Thoracic aorta (tissue), 2 donors: ENCODE measurements around the gene LDLRAD4. TPM values are rescaled to one million over a fixed set of nuclear protein-coding genes. Genes with fewer than 3 reads are reported as not detected.
A peak's percentile ranks its signal among the peaks of the same experiment; 100 is the strongest.

Source experiments
- ATAC-seq: fragments of 150-250 bp; one replicate; pipeline ENCODE4 v1.8.0; 2017; ENCODE audit warnings: low read depth; ENCODE audit not compliant: insufficient number of reproducible peaks, low FRiP score
- DNase-seq: peaks from one replicate; pipeline ENCODE4 v3.0.0-alpha.2; 2020; ENCODE audit warnings: low spot score
- H3K27ac ChIP-seq, 2 donors: fragments of 200-600 bp; sonication (generic); 1 replicate in 1 of 2; 2 replicates in 1 of 2; pipeline ENCODE4 v1.5.1; 2016; ENCODE audit warnings: mild to moderate bottlenecking in 2 of 2, moderate library complexity in 2 of 2
- H3K27me3 ChIP-seq: fragments of 200-600 bp; sonication (generic); replicated peaks from 2 replicates; pipeline ENCODE4 v1.6.0; 2016; ENCODE audit warnings: mild to moderate bottlenecking; ENCODE audit not compliant: insufficient read depth
- H3K36me3 ChIP-seq: fragments of 200-600 bp; sonication (generic); one replicate; pipeline ENCODE4 v1.5.1; 2016
- H3K4me1 ChIP-seq, 2 donors: fragments of 200-600 bp; sonication (generic); 1 replicate in 1 of 2; 2 replicates in 1 of 2; pipeline versions ENCODE4 v1.5.1 to v1.6.0; 2016; ENCODE audit warnings: low read depth in 2 of 2, mild to moderate bottlenecking in 1 of 2; ENCODE audit not compliant: control insufficient read depth in 1 of 2
- H3K4me3 ChIP-seq: fragments of 200-600 bp; sonication (generic); 2 replicates; pipeline ENCODE4 v1.5.1; 2016; ENCODE audit warnings: mild to moderate bottlenecking
- H3K9me3 ChIP-seq: fragments of 200-600 bp; sonication (generic); 2 replicates; pipeline ENCODE4 v1.5.1; 2016
- CTCF ChIP-seq: fragments of 200-600 bp; sonication (generic); IDR thresholded peaks from one replicate; pipeline ENCODE4 v1.5.1; 2019; ENCODE audit warnings: antibody characterized with exemption
- total RNA-seq, 2 donors: library from RNA; depleted of rRNA; stranded (reverse); fragments of >200 nt; gene quantifications; one replicate each; pipeline versions ENCODE4 v1.1.0 to v1.2.3, GENCODE V29; 2016

Gene LDLRAD4
- total RNA-seq, 2 donors from 2014 or later = 98.4 to 135 TPM

- no peak for TF ChIP-seq CTCF
- Histone ChIP-seq H3K27me3 (no peaks in the 10 kb centered on the region), H3K4me3 (no peak overlapping the region), H3K27ac (peak overlapping the region; percentile 27 to 82), H3K9me3 (no peaks in the 10 kb centered on the region), H3K4me1 (peaks cover 39 to 90% of the 10 kb centered on the region in 2 donors), H3K36me3 (no peaks in the 10 kb centered on the region)
- no peak for DNase-seq
- ATAC-seq = no peak
Observed at GRCh38 chr18:13379062-13379865, 160.7 kb downstream of the LDLRAD4 start.

DNA sequence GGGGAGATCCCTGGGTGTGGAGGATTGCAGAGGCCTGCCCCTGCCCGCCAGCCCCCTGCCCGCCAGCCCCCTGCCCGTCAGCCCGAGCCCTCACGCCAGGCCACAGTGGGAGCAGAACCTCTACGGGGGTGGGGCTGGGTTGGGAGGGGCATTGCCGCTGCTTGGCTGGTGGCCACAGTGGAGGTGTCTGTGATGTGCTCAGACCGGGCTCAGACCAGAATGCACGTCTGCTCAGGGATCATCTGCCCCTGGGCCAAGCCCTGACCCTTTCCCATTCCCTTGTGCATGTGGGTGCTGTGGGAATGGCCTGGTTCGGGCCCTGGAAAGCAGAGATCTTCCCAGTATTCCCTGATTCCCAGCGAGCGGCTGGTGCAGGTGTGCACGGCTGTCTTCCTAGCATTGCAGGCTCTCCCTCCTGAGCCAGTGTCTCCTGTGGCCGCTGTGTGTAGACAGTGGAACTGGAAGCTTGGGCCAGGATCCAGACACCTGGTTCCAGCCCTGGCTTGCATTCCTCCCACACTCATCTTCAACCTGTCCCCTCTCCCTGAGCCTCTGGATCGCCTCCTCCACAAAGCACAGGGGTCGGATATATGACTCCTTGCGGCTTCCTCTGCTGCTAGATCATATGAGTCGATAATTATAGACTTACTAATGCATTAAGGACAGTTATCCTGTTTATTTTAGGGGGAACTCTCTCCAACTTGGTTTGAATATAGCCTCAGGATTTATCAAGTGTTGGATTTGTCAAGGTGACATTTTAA, 161.6 kb downstream of the LDLRAD4 start:
- Histone ChIP-seq H3K4me3 (no peak overlapping the region), H3K27ac (peak overlapping the region in 1 of 2 donors; percentile 12), H3K27me3 (no peaks in the 10 kb centered on the region), H3K36me3 (no peaks in the 10 kb centered on the region), H3K4me1 (peaks cover 36 to 90% of the 10 kb centered on the region in 2 donors), H3K9me3 (no peaks in the 10 kb centered on the region)
- DNase-seq (no peak), ATAC-seq (no peak)
- no peak for TF ChIP-seq CTCF

- no peaks in the 10 kb centered on the region for H3K27me3 ChIP-seq
- H3K36me3 ChIP-seq = no peaks in the 10 kb centered on the region
- no peaks in the 10 kb centered on the region for H3K9me3 ChIP-seq
- no peak overlapping the region for H3K27ac ChIP-seq
- ATAC-seq (no peak), DNase-seq (no peak)
- H3K4me1 ChIP-seq = peaks cover 31 to 85% of the 10 kb centered on the region in 2 donors
- no peak for TF ChIP-seq CTCF
- no peak overlapping the region for H3K4me3 ChIP-seq
Observed at GRCh38 chr18:13380691-13381070, 162.1 kb downstream of the LDLRAD4 start.

DNA sequence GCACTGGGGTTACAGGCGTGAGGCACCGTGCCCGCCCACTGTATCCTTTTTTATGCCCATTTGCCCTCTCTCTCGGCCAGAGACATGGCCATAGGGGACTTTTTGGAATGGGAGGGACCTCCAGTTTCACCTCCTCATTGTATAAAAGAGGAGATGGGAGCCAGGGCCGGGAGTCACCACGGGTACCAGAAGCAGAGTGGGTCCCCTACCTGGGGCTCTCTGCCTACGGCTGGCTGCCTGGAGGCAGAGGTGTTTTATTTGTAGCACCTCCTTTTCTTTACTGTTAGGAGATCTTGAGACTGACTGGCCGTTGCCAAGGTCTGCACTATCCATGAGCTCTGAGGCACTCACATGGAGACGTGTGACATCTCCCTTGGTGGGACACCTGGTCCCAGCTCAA, 162.8 kb downstream of the LDLRAD4 start:
- Histone ChIP-seq H3K27me3 (no peaks in the 10 kb centered on the region), H3K27ac (peak overlapping the region; percentile 88 to 93), H3K4me3 (peak overlapping the region; percentile 65), H3K4me1 (peaks cover 28 to 79% of the 10 kb centered on the region in 2 donors), H3K36me3 (no peaks in the 10 kb centered on the region), H3K9me3 (no peaks in the 10 kb centered on the region)
- no peak for TF ChIP-seq CTCF
- DNase-seq (no peak), ATAC-seq (no peak)

- H3K27me3 ChIP-seq = no peaks in the 10 kb centered on the region
- no peak for TF ChIP-seq CTCF
- ATAC-seq (peak; percentile 82), DNase-seq (peak; percentile 46)
- peaks cover 28 to 73% of the 10 kb centered on the region in 2 donors for H3K4me1 ChIP-seq
- no peaks in the 10 kb centered on the region for H3K9me3 ChIP-seq
- H3K27ac ChIP-seq = peak overlapping the region; percentile 88 to 93
- H3K36me3 ChIP-seq = no peaks in the 10 kb centered on the region
- H3K4me3 ChIP-seq = peak overlapping the region; percentile 65
Observed at GRCh38 chr18:13381944-13382365, 163.4 kb downstream of the LDLRAD4 start.
